Stimulated activated naive CD8-positive, alpha-beta T cell treated with anti-CD3 and anti-CD28 coated beads, Interleukin-15, Interleukin-2, amounts not matched to agents 100 U/mL and 50 U/mL, for 24 hours (primary cell): Measurements from ENCODE around the gene CUL1.

Experiments
- ATAC-seq: fragments of 150-1000 bp; cut with Tn5 transposase; one replicate; pipeline ENCODE4 v1.10.0; 2021
- DNase-seq: peaks from one replicate; pipeline ENCODE4 v3.0.0; 2021

CUL1 gene

GRCh38 chr7:148698397-148699023, at the start of gene CUL1:
TSS of gene CUL1 (plus strand) at chr7:148698903. CDS start at chr7:148730123, 31,220 bp downstream.
- ATAC-seq (peak; percentile 74), DNase-seq (peak; percentile 87)

- no peak for DNase-seq
These were observed 48.4 kb upstream of the CUL1 start for GRCh38 chr7:148650232-148650858.

GRCh38 chr7:148652773-148653172, 45.9 kb upstream of the CUL1 start:
- DNase-seq (no peak), ATAC-seq (no peak)

More at GRCh38 chr7:148650232-148650858, 48.4 kb upstream of the CUL1 start:
- ATAC-seq: no peak

GRCh38 chr7:148657929-148658328, 40.8 kb upstream of the CUL1 start:
- DNase-seq (no peak), ATAC-seq (no peak)

- ATAC-seq (no peak), DNase-seq (no peak)
These were observed 37.2 kb upstream of the CUL1 start for GRCh38 chr7:148661471-148661870.

- no peak for DNase-seq
- ATAC-seq: no peak
These were observed 36.1 kb upstream of the CUL1 start for GRCh38 chr7:148662646-148663045.

GRCh38 chr7:148664324-148664723, 34.4 kb upstream of the CUL1 start:
- ATAC-seq: no peak
- no peak for DNase-seq

GRCh38 chr7:148665221-148665620, 33.5 kb upstream of the CUL1 start:
- no peak for ATAC-seq
- no peak for DNase-seq

- DNase-seq (no peak), ATAC-seq (no peak)
These were observed 28.8 kb upstream of the CUL1 start for GRCh38 chr7:148669927-148670326.

- no peak for DNase-seq
- ATAC-seq: no peak
These were observed 28.3 kb upstream of the CUL1 start for GRCh38 chr7:148670374-148670773.

- no peak for DNase-seq
- no peak for ATAC-seq
These were observed 27.9 kb upstream of the CUL1 start for GRCh38 chr7:148670807-148671206.

GRCh38 chr7:148672041-148672440, 26.7 kb upstream of the CUL1 start:
- no peak for DNase-seq

GRCh38 chr7:148674689-148675088, 24.0 kb upstream of the CUL1 start:
- no peak for DNase-seq
- ATAC-seq: no peak

More at GRCh38 chr7:148672041-148672440, 26.7 kb upstream of the CUL1 start:
- no peak for ATAC-seq

- ATAC-seq: no peak
- DNase-seq: no peak
These were observed 22.4 kb upstream of the CUL1 start for GRCh38 chr7:148676291-148676690.

GRCh38 chr7:148681821-148682220, 16.9 kb upstream of the CUL1 start:
- DNase-seq: no peak
- ATAC-seq: no peak

- DNase-seq: no peak
- no peak for ATAC-seq
These were observed 14.3 kb upstream of the CUL1 start for GRCh38 chr7:148684289-148684830.

- DNase-seq: no peak
- no peak for ATAC-seq
These were observed 12.3 kb upstream of the CUL1 start for GRCh38 chr7:148686312-148686937.

GRCh38 chr7:148687555-148687954, 11.1 kb upstream of the CUL1 start:
- no peak for DNase-seq
- peak; percentile 61 for ATAC-seq

GRCh38 chr7:148688526-148688925, 10.2 kb upstream of the CUL1 start:
- ATAC-seq: no peak
- no peak for DNase-seq

GRCh38 chr7:148693651-148694050, 5.1 kb upstream of the CUL1 start:
- ATAC-seq: no peak
- DNase-seq: no peak

GRCh38 chr7:148694631-148695030, 4.1 kb upstream of the CUL1 start:
- no peak for DNase-seq

GRCh38 chr7:148695953-148696352, 2.8 kb upstream of the CUL1 start:
- DNase-seq (no peak), ATAC-seq (no peak)

More at GRCh38 chr7:148694631-148695030, 4.1 kb upstream of the CUL1 start:
- no peak for ATAC-seq

- ATAC-seq (no peak), DNase-seq (no peak)
These were observed 1.9 kb upstream of the CUL1 start for GRCh38 chr7:148696787-148697186.
